Retinal pigment epithelial cell (primary cell): ENCODE data around the gene PRMT9.

Experiments used
- DNase-seq: peaks from one replicate; pipeline ENCODE4 v3.0.0-alpha.2; 2010; ENCODE audit warnings: low read depth
- H3K4me3 ChIP-seq: 2 replicates; pipeline ENCODE4 v1.5.1; 2011; ENCODE audit warnings: mild to moderate bottlenecking, low read length, control low read depth, moderate library complexity
- TF ChIP-seq, protein P1 (sequence below): conservative IDR thresholded peaks from 2 replicates; pipeline ENCODE4 v1.5.1; 2011; ENCODE audit warnings: low read depth, low read length, control low read depth, inconsistent platforms

The PRMT9 gene

DNA sequence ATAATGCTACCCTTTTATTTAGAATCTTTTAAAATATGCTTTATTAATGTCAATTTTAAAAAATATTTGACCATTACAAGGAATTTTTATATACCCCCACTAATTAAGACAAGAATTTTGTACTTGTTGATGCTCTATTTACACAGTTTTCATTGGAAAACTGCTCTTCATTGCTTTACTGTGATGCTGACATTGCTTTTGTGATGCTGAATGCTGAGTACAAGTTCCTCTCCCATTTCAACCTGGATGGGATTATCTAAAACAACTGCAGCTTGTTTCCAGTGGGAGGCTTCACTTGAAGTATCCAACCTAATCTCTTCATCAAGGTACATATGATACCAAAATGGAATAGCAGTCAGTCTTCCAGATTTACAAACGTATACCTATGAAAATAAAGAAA, 45.6 kb downstream of the PRMT9 start:
- no peak overlapping the region for H3K4me3 ChIP-seq
- DNase-seq: no peak
- TF ChIP-seq, protein P1, sequence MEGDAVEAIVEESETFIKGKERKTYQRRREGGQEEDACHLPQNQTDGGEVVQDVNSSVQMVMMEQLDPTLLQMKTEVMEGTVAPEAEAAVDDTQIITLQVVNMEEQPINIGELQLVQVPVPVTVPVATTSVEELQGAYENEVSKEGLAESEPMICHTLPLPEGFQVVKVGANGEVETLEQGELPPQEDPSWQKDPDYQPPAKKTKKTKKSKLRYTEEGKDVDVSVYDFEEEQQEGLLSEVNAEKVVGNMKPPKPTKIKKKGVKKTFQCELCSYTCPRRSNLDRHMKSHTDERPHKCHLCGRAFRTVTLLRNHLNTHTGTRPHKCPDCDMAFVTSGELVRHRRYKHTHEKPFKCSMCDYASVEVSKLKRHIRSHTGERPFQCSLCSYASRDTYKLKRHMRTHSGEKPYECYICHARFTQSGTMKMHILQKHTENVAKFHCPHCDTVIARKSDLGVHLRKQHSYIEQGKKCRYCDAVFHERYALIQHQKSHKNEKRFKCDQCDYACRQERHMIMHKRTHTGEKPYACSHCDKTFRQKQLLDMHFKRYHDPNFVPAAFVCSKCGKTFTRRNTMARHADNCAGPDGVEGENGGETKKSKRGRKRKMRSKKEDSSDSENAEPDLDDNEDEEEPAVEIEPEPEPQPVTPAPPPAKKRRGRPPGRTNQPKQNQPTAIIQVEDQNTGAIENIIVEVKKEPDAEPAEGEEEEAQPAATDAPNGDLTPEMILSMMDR: no peak

DNA sequence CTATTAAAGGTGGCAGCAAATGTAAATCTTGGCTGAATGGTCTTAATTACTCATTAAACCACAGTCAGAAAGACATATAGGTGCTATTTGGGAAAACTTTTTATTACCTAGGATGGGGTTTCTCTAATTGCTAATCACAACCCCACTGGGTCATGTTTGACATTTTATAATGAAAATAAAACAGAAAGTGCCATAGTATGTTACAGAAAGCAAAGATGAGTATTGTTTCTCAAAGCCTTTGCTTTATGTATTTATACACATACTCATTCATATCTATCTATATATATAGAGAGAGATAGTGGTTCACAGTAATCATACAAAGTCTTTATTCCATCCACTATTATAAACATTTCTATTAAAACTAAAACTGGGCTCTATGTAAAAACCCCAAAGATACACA, 48.6 kb downstream of the PRMT9 start:
- TF ChIP-seq, protein P1: no peak
- no peak for DNase-seq
- no peak overlapping the region for H3K4me3 ChIP-seq

DNA sequence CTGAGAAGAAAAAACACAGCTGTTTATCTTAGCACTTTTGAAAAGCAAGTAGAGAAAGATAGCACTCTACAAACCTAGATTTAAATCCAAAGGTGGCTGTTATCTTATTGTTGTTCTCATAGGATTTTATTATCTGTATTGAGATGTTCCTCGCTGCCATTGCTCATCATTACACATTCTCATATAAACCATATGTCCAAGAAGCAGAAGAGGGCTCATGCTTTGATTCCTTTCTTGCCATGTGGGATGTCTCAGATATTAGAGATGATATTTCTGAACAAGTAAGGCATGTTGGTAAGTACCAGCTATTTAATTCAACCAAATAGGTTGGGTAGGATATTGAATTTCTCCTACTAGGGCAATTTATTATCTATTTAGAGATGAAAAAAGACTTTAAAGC, 50.3 kb downstream of the PRMT9 start:
- no peak overlapping the region for H3K4me3 ChIP-seq
- no peak for DNase-seq
- TF ChIP-seq, protein P1: no peak

DNA sequence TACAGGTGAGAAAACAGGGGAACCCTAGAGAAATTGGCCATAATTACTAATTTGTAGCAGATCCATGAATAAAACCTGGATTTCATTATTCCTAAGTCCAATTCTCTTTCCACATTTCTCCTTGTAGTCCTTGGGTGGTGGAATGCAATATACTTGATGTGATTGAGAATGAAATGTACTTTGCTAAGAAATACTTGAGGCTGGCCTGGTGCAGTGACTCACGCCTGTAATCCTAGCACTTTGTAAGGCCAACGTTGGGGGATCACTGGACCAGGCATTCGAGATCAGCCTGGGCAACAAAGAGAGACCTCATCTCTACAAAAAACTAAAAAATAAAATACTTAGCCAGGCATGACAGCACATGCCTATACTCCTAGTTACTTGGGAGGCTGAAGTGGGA, 50.9 kb downstream of the PRMT9 start:
- H3K4me3 ChIP-seq: no peak overlapping the region
- peak; percentile 86 for DNase-seq
- TF ChIP-seq, protein P1: no peak

DNA sequence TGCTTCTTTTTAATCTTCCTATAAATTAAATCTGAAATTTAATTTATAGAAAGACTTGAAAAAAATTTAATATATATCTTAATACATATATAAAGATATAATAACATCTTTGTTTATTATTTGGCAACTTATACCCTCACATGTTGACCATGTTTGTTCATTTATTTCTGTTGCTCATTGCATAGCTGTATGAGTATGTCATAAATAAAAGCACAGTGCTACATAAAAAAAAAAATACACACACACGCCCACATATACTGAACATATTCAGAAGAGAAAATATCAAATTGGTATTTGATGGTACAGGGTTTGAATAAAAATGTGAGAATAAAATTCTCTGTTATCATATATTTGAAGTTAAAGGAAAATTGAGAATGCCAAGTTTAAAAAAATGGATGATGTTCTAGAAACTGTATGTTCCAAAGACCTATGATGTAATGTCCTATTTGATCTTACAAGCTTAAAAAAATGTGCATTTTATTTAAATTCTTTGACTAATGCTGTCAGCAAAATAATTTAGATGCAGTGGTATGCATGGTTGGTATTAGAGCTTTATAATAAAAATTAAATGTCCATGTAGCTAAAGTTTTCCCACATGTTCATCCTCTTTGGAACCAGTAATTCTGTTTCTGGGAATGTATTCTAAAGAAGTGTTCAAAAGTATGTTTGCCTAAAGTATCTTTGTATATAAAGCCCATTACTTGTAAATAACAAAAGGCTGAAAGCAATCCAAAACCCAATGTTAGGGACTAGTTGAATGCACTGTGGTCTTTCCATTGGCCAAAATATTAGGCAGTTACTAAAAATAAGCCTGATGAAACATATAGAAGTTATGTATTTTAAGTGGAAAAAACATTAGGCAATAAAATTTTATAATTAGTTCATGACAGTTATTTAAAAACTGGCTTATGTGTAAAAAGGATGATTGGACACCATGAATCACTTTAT, 53.9 kb downstream of the PRMT9 start:
- TF ChIP-seq, protein P1: no peak
- DNase-seq: no peak
- no peak overlapping the region for H3K4me3 ChIP-seq

DNA sequence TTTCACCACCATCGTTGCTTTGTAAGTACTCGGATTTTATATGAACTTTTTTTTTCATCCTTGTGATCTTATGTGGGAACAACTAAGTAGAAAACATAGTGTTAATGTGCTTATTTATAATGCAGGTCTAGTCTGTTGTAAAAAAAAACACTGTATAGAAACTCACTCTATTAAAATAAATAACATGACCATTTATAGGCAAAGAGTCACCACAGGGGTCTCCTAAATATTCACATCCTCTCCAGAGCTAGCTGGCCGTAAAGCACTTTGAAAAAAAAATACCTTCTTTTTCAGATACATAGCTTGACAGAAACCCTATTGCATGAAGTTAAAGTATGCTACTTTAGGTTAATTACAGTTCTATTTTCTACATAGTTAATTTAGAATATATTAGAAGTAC, 55.5 kb downstream of the PRMT9 start:
- no peak for DNase-seq
- TF ChIP-seq, protein P1: no peak
- no peak overlapping the region for H3K4me3 ChIP-seq

DNA sequence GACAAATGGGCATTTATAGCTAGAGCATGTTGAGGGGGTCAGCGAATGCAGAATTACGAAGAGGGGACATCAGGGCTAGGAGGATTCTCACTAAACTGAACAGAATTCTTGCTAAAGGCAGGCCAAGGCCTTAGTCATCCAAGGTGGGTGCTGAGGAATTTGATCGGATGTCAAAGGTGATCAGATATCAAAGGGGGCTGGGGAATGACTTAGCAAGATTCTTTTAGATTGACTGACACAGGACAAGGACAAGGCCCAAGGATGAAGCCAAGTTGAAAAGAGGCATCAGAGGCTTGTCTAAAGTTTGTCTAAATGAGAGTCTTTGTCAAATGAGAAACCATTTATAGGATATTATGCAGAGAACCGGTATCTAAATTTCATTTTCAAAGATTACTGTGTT, 57.1 kb downstream of the PRMT9 start:
- H3K4me3 ChIP-seq: no peak overlapping the region
- TF ChIP-seq, protein P1: no peak
- no peak for DNase-seq
